Measurements from ENCODE around the gene ASPHD1. TPM values are rescaled to one million over a fixed set of nuclear protein-coding genes. Genes with fewer than 3 reads are reported as not detected.
"Not testable (repeated sequence)": the region's sequence is repeated elsewhere in the genome, so short reads cannot be mapped to it uniquely, and the experiment has no call there.

The ASPHD1 gene, protein sequence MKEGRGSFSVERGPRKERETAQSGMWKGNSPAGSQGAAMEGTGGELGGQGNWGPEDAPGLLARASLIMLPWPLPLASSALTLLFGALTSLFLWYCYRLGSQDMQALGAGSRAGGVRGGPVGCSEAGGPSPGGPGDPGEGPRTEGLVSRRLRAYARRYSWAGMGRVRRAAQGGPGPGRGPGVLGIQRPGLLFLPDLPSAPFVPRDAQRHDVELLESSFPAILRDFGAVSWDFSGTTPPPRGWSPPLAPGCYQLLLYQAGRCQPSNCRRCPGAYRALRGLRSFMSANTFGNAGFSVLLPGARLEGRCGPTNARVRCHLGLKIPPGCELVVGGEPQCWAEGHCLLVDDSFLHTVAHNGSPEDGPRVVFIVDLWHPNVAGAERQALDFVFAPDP
- under 1 TPM; 0.33 to 0.51 TPM for total RNA-seq
- long read RNA-seq, donor 1, partial matches to known transcripts = 0 of 1 reads
- long read RNA-seq, donor 1, other reads (novel, unspliced or antisense) = 1 of 1 reads
- long read RNA-seq, donor 2, partial matches to known transcripts = 0 of 1 reads
- long read RNA-seq, donor 2, other reads (novel, unspliced or antisense) = 1 of 1 reads

DNA sequence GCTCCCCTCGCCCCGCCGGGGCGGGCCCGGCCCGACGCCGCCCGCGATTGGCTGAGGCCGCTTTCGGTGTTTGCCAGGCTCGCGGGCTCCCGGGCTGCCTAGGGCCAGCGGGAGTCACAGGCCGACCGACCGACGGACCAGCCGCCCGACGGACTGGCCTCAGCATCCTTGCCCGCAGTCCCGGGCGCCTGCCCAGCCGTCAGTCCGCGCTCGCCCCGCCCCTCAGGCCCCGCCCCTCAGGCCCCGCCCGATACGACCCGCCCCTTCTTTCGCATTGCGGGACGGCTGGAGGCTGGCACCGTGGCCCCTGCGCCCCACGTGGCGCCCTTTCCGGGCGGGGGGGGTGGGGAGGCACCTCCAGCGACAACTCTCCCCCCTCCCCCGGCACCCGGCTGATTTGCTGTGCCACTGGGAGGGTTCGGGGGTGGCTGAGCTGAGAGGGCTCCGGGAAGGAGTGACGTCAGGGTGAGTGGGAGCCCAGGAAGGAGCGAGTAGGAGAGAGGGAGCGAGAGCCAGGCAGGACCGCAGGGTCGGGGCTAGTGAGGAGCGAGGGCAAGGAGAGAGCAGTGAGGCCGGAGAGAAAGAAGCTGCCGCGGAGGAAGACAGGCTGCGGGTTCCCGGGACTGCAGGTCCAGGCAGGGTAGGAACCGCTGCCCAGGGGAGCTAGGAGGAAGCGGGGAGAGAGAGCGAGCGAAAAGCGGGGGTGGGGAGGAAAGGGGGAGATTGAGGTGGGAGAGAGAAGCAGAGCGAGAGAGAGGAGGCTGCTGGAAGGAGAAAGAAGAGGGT lies at the start of gene ASPHD1:
TSS of gene ASPHD1 (plus strand) at position 387 of the 786 bp plus-strand sequence. CDS start 484 bp downstream, outside the sequence.
- intact Hi-C loops (cut with DNase I) = no loop called here
- DNase-seq (ENCODE audit: low spot score) = peak; percentile 85

DNA sequence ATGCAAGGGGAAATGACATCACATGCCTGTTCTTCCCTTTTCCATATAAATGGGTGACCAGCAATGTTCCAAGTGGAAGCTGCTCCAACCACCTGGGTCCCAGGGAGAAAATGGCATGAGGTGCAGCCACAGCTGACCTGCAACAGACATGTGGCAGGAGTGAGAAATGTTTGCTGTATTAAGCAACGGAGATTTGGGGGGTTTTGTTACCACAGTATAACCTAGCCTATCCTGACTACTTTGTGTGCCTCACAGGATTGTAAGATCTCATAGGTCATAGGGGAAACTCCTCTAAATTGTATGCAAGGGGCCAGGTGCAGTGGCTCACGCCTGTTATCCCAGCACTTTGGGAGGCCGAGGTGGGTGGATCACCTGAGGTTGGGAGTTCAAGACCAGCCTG lies 49.3 kb upstream of the ASPHD1 start:
- intact Hi-C loops (cut with DNase I) = no loop called here
- no peak for DNase-seq (ENCODE audit: low spot score)

DNA sequence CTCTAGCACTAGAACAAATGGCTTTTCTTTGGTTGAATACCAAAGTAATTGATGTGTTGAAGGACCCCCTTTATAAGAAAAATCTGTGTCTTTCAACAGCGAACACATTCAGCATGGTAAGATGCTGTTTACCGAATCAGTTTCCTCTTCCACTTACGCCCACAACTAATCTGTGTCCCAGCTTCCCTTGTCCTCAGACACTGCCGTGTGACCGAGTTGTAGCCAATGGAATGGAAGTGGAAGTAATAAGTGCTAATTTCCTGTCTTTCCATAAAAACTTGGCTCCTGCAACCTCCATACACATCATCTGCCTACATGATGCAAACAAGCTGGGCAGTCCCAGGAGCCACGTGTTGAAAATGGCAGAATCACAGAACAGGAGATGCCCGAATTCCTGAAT lies 47.6 kb upstream of the ASPHD1 start:
- DNase-seq (ENCODE audit: low spot score) = no peak
- intact Hi-C loops (cut with DNase I) = no loop called here

DNA sequence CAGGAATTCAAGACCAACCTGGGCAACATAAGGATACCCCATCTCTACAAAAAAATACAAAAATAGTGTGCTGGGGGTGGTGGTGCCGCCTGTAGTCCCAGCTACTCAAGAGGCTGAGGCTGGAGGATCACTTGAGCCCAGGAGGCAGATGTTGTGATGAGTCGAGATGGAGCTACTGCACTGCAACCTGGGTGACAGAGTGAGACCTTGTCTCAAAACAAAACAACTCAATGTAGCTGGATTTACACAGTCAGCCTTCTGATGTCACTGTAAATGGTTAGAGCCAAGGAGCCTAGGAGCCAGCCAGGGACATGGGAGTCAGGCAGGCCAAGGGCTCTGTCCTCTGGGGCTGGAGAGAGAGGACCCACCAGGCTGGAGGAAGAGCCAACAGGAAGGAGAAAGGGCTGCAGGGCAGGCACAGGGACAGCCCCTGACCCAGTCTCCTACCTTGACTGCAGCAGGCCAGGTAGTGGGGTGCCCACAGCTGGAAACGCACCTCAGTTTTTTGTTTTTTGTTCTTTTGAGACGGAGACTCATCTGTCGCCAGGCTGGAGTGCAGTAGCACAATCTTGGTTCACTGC lies 45.7 kb upstream of the ASPHD1 start:
- intact Hi-C loops (cut with DNase I) = no loop called here
- no peak for DNase-seq (ENCODE audit: low spot score)

DNA sequence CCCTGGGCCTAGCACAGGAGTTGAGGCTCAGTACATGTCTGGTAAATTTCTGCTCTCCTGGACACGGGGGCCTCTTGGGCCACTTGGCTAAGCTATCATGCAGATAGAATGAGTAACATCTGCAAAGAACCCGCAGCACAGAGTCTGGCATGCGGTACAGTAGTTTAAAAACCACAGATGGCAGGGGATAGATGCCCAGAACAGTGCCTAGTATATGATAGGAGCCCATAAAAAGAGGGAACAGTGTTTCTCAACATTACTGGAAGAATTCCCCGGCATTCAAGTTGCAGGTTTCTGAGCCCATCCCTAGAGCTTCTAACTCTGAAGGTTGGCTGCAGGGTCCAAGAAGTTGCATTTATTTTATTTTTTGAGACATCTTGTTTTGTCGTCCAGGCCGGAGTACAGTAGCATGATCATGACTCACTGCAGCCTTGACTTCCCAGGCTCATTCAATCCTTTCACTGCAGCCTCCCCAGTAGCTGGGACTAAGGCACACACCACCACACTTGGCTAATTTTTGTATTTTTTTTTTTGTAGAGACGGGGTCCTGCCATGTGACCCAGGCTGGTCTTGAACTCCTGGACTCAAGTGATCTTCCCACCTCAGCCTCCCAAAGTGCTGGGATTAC lies 43.0 kb upstream of the ASPHD1 start:
- intact Hi-C loops (cut with DNase I) = no loop called here
- no peak for DNase-seq (ENCODE audit: low spot score)

DNA sequence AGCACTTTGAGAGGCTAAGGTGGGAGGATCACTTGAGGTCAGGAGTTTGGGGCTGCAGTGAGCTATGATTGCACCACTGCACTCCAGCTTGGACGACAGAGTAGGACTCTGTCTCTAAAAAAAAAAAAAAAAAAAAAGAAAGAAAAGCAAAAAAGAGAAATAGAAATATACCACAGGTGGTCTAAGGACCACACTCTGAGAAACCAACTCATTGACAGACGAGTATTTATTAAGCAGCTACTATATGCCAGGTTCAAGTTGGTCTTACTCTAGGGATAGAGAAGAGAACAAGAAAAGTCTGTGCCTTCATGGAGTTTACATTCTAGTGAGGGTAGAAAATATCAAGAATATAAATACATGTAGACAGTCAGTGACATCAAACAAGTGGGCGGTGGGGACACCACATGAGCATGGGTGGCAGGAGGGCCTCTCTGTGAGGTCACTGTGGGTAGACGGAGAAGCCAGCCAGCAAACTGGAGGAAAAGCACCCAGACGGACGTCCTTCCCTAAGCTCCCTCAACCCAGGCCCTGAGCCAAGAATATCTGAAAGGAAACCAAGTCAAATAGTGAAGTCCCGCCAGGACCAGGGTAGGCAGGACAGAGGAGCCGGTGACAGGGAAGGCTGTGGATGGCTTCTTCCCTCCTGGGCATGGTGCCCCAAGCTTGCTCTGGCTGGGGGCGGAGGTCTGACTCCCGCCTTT lies 42.0 kb upstream of the ASPHD1 start:
- no peak for DNase-seq (ENCODE audit: low spot score)
- intact Hi-C loops (cut with DNase I) = no loop called here

DNA sequence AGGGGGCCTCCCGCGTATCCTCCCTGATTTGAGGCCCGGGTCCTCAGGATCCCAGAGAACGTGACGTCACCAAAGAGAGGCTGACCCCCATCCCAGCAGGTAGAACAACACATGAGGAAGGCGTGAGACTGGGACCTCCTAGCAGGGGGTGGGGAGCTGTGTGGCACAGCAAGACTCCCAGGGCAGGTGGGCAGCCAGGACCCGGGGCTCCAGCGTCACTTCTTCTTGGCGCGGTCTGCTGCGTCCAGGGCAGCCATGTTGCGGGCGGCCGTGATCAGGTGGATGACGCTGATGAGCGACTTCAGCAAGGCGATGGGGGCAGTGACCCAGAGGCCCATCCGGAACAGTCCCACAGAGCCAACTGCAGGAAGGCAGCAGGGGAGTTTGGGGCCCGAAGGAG lies 41.3 kb upstream of the ASPHD1 start:
- intact Hi-C loops (cut with DNase I) = no loop called here
- no peak for DNase-seq (ENCODE audit: low spot score)

DNA sequence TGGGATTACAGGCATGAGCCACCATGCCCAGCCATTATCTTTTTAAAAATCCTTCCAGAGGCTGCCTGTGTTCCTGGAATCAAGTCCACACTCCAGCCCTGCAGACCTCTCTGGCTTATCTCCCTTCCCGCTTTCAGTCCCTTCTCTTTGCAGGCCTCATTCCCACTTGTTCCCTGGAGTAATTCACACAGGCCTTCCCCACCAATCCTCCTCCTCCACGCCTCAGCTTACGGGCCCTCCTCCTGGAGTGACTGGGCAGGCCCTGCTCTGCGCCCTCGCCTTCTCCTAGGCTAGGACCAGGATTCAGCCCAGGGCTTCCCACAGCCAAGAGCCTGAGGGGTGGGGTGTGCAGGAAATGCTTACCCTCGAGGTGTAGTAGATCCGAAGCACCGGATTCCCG lies 40.1 kb upstream of the ASPHD1 start:
- no peak for DNase-seq (ENCODE audit: low spot score)
- intact Hi-C loops (cut with DNase I) = loop anchor here in 1 of 2 donors (5.0 kb wide), 1 partner anchor 102 kb away; the partner anchor contains the start of gene TMEM219

DNA sequence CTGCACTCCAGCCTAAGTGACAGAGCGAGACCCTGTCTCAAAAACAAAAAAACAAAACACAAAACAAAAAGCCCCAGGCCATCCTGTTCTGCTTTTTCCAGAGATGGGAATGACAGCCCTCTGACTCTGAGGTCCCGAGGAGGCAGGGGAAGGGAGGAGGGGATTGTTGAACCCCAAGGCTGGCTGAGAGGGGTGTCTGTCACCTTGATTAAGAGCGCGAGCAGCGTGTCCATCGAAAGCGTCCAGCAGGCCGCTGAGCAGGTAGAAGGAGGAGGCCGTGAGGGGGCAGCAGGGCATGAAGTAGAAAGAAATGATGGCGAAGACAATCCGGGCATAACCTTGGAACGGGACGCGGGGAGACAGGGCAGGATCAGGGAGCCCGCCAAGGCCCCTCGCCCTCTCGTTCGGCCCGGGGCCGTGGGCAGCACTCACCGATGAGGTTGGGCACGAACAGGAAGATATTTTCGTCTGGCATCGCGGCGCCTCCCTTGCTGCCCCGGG lies 37.9 kb upstream of the ASPHD1 start:
- intact Hi-C loops (cut with DNase I) = loop anchor here in 1 of 2 donors (5.0 kb wide), 1 partner anchor 100 kb away; the partner anchor contains the start of gene TMEM219

DNA sequence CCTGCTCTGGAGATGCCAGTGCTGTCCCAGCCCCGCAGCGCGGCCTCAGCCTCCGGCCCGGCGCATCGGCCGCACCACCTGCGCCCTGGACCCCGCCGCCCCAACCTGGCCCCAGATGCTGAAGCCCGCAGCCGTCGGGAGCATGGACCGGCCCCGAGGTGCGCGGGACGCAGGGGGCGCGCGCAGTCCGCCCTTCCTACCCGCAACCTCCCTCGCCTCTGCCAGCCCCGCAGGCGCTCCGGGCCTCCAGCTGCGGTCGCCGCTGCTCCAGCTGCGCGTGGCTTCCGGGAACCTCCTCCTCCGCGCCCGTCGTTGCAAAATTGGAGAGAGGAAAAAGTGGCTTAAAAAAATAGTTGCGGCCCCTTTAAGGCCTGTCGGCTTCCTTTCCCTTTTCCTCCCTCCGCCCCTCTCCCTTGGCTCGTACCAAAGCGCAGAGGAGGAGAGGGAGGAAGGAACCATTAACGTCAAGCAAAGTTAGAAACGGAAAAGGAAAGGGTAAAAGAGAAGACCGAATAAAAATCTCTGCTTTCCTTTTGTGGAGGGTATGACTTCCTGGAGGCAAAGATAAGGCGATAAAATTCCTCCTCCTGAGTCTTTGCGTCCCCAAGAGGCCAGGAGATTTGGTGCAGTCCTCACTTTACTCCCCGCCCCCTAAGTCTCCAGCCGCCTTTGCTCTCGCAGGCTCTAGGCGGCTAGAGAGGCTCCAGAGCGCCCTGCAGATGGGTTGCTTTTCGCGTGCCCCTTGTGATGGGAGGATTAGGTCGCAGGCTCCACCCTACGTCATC lies 37.2 kb upstream of the ASPHD1 start, which contains the start of gene CDIPT:
TSS of gene CDIPT (minus strand) at position 343 of the 785 bp plus-strand sequence. CDS start 369 bp downstream, outside the sequence.
- DNase-seq (ENCODE audit: low spot score) = peak; percentile 97
- intact Hi-C loops (cut with DNase I) = loop anchor here in 1 of 2 donors (5.0 kb wide), 1 partner anchor 99 kb away; the partner anchor contains the start of gene TMEM219

More for the DNA sequence above, 37.9 kb upstream of the ASPHD1 start:
- no peak for DNase-seq (ENCODE audit: low spot score)

DNA sequence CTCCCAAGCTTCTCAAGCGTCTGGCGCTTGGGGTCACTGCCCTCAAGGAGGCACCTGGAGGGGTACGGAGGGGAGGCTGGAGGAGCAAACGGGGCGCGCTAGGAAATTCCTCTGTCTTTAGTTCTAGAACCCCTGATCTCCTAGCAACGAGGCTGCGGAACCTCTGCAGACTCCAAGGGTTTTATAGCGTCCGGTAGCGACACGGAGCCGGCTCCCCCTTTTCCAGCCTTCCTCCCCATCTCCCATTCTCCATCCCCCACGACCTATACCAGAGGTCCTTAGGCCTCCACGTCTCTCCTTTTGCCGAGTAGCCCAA lies 36.7 kb upstream of the ASPHD1 start:
- intact Hi-C loops (cut with DNase I) = loop anchor here in 1 of 2 donors (5.0 kb wide), 1 partner anchor 99 kb away; the partner anchor contains the start of gene TMEM219
- no peak for DNase-seq (ENCODE audit: low spot score)

DNA sequence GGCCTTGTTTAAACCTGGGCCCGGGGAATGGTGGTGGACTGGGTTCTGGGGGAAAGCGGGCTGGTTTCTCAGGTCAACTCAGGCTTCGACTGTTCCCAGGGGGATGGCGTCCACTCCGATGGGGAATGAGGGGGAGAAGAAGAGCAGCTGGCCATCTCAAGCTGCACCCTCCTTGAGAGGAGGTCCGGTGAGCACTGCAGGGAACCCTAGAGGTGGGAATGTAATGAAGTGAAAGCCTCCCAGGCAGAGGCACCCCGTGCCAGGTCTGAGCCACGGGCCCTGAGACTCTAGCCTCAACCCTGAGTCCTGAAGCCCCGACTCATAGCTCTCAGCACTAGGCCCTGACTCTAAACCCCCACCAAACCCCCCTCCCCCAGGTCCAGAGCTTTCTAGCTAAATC lies 36.1 kb upstream of the ASPHD1 start:
- intact Hi-C loops (cut with DNase I) = loop anchor here in 1 of 2 donors (5.0 kb wide), 1 partner anchor 98 kb away; the partner anchor contains the start of gene TMEM219

DNA sequence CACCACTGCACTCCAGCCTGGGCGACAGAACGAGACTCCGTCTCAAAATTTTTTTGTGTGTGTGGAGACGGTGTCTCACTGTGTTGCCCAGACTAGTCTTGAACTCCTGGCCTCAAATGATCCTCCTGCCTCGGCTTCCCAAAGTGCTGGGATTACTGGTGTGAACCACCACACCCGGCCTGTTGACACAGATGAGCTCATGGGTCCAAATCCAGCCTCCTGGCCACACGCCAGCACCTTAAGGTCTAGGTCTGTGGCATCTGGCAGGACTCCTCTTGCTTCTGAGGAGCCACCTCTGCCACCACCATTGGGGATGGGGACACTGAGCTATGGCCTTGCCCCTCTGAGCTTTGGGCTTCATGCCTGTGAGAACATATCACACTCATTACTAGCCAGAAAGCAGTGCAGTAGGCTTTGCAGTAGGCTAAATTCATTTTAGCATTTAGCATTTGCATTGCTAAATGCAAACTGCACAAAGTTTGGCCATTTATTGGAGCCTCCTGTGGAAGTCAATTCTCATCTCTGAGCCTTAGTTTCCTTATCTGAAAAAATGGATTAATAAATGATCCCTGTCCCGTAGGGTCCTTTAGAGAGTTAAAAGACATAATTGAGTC lies 31.8 kb upstream of the ASPHD1 start:
- DNase-seq (ENCODE audit: low spot score) = no peak
- intact Hi-C loops (cut with DNase I) = no loop called here

More for the DNA sequence above, 36.1 kb upstream of the ASPHD1 start:
- peak; percentile 80 for DNase-seq (ENCODE audit: low spot score)

DNA sequence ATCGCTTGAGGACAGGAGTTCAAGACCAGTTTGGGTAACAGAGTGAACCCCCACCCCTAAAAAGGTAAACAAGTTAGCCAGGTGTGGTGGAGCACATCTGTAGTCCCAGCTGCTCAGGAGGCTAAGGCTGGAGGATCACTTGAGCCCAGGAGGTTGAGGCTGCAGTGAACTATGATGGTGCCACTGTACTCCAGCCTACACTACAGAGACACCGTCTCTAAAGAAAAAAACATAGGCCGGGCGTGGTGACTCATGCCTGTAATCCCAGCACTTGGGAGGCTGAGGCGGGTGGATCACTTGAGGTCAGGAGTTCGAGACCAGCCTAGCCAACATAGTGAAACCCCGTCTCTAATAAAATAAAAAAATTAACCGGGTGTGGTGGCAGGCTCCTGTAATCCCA lies 31.2 kb upstream of the ASPHD1 start:
- intact Hi-C loops (cut with DNase I); DNase-seq (ENCODE audit: low spot score): not testable (repeated sequence)

DNA sequence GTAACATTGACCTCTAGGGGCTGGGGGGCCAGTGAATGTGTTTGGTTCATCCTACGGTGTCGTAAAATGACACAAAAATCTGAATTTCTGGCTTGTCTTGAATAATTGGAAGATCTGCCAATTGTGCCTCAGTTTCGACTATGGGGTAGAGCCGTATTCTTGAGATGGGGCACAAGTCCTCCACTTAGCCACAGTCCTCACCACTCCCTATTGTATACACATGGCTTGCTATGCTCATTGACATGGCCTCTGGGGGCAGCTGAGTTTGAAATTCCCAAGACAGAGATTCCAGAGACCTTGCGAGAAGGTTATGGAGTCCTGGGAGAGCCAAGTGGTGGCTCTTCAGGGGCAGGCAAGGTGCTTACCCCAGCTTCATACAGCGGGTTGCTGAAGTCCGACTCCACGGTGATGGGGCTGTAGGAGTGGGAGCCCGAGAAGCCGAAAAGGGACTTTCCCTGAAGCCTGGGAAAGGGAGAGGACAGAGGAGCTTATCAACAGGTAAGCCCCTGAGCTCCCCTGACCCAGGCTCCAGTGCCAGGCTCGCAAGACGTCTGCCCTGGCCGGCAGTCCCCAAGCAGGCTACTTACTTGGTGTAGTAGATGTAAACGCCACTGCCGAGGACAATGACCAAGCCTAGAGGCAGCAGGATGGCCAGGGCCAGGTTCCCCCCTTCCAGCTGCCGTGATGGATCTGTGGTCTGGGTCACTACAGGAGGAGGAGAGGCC lies 28.3 kb upstream of the ASPHD1 start:
- intact Hi-C loops (cut with DNase I) = loop anchor here in 1 of 2 donors (10.0 kb wide), 1 partner anchor 73 kb away; no protein-coding TSS in a partner anchor
- DNase-seq (ENCODE audit: low spot score) = no peak

DNA sequence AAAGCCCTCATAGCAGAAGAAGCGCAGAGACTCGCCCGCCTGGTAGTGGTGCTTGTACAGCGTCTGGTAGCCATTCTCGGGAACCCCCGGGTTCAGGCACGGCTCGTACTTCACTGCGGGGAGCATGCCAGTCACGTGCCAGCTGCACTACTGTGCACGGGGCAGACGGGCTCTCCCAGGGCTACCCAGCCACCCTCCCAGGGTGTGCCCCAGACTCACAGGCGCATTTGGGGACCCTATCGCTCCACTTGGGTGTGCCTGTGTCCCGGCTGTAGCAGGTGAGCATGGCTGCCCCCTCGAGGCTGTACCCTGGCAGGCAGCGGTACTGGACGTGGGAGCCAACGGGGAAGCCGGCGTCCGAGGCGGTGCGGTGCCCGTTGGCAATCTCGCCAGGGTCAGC lies 27.0 kb upstream of the ASPHD1 start:
- intact Hi-C loops (cut with DNase I) = loop anchor here in 1 of 2 donors (10.0 kb wide), 1 partner anchor 71 kb away; no protein-coding TSS in a partner anchor
- no peak for DNase-seq (ENCODE audit: low spot score)
